ENCODE results near the gene HOXB13.

GRCh38 chr17:48767263-48767774 lies 38.8 kb upstream of the HOXB13 start:
- TF ChIP-seq NCOA1 (CRISPR knock-in tag; IDR thresholded peaks at IDR 0.05) (no peak), SRSF1 (optimal IDR thresholded peaks at IDR 0.05; ENCODE audit: low read depth, low read length) (no peak), CEBPZ (IDR thresholded peaks at IDR 0.05; ENCODE audit: low read length) (no peak), ZNF780A (CRISPR knock-in tag; IDR thresholded peaks at IDR 0.05) (no peak), CHCHD3 (CRISPR knock-in tag; IDR thresholded peaks at IDR 0.05) (no peak), SETDB1 (CRISPR knock-in tag; IDR thresholded peaks at IDR 0.05; ENCODE audit: borderline replicate concordance) (no peak), POLR2AphosphoS5 (IDR thresholded peaks at IDR 0.05; ENCODE audit: low read depth, low read length) (no peak), KMT2B (CRISPR knock-in tag; IDR thresholded peaks at IDR 0.05) (no peak), SKIL (CRISPR knock-in tag; IDR thresholded peaks at IDR 0.05; ENCODE audit: borderline replicate concordance) (no peak), ZNF619 (CRISPR knock-in tag; IDR thresholded peaks at IDR 0.05) (no peak)

Data from HepG2 (cell line).